GM18873 (cell line): ENCODE measurements around the gene ARMH1.

ENCODE experiments used
- ATAC-seq: cut with Tn5 transposase; IDR thresholded peaks from one replicate; pipeline ENCODE4 v1.9.1; 2021; ENCODE audit warnings: mild to moderate bottlenecking, moderate library complexity, moderate number of reproducible peaks; ENCODE audit not compliant: unreplicated experiment, low FRiP score

Gene ARMH1

DNA sequence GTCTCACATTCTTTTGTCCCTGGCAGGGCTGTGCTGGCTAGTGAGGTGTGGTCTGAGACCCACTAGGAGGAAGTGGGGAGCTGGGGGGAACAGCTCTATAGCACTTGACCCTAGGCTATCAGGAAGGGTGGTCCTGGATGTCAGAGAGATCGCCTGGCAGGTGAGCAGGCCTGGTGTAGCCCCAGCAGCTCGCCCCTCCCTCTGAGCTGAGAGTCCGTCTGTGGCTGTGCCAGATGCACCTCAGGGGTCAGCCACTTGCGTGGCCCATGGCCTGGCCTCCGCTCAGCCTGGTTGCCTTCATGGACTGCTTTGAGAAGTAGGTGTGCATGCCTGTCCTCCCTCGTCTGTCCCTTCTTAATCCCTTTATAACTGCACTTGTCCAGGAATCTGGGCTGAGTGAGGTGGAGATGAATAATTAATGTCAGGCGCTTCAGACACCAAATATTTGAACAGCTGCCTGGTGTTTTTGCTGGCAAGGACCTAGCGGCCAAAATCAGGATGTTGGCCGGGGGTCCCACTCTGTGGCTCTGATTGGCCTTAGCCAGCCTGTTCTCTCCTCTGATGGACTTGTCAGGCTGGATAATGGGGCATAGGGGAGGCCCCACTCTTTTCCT is 30.7 kb upstream of the ARMH1 start:
- no peak for ATAC-seq

DNA sequence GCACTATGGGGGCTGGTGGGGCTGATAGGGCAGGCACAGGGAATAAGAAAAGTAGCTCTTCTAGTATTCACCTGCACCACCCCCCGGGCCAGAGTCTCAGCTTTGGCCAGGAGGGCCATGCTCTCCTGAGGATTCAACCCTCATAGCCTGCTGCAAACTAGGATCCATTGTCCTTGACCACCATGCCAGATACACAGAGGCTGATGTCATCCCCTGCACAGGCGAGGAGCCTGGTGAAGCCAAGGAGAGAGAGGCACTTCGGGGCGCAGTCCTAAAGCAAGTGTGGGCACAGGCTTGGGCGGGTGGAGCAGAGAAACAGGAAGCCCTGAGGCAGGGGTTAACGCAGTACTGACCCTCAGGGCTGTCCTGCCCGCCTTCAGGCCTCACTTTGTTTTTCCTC is 29.7 kb upstream of the ARMH1 start:
- no peak for ATAC-seq

DNA sequence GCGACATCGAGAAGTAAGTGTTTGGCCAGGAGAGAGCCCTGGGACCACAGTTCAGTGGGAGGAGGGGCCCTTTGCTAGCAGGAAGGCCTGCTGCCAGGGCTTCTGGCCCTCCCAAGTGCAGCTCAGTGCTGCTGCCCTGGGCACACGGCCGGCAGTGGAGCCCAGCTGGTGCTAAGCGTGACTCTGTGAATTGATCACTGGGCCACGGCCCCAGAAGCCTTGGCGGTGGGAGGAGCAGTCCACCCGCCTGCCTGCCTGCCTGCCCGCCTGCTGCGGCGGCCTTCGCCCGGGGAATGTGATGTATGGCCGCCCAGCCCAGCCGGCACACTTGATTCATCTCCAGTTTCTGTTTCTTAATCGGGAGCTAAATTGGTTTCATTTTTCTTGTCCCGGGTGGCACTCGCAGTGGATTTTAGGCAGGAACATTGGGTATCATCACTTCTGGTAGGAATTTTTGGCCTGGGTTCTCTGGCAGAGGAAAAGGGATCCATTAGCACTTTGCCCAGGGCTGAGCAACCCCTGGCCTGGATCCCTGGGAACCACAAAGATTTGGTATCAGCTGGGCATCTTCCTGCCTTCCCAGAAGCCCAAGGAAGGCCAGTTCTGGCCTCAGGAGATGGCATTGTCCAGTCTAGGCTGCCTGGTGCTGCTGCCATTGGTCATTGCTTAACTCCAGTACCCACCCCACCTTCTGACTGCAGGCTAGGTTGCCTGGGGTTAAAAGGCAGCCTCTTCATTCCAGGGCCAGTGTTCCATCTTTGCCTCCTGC is 28.9 kb upstream of the ARMH1 start:
- ATAC-seq = no peak

DNA sequence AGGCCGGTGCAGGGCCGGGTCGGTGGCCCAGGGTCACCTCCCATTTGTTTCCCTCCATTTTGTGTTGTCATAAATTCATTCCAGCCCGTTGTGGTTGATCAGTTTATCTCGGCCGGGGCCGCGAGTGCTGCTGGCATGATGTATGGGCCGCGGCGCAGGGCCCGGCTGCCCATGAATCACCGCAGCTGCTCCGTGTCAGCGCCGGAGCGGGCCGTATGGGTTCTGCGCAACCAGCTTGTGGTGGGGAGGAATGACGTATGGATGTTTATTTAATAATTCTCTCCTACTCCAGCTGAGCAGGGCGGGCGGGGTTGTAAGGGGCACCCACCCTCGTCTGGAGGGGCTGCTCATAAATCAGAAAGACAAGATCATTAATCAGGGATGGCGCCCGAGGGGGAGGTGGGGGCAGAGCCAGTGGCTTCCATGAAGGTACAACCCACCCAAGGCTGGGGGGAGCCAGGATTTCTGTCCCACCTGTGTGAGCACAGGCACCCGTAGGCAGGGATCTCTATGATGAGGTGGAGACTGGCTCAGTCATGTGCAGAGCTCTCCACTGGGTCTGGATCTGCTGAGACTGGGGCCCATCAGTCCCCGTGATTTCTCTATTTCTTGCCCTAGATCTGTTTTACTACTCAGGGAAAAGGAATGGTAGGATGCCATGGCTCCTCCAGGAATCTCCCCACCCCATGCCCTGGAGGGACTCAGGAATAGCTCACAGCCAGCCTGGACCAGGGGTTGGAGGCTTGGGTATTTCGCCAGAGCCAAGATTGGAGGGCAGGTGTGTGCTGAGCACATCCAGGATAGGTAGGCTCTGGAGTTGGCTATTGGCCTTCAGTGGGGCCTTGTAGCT is 28.0 kb upstream of the ARMH1 start:
- ATAC-seq = no peak

DNA sequence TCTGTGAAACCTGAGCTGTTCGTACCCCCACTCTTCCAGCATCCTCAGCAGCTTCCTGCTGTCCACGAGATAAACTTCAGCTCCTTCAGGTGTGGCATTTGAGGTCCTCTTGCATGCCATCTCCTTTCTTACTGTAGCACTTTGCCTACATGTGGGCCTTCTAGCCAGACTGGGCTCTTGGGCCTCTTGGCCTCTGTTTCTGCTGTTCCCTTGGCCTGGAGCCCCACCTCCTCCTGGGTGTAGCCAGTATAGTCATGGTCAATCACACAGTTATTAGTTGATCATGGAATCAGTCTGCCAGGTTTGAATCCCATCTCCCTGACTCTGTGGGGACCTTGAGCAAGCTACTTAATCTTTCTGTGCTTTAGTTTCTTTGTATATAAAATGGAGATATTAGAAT is 26.6 kb upstream of the ARMH1 start:
- ATAC-seq = no peak

DNA sequence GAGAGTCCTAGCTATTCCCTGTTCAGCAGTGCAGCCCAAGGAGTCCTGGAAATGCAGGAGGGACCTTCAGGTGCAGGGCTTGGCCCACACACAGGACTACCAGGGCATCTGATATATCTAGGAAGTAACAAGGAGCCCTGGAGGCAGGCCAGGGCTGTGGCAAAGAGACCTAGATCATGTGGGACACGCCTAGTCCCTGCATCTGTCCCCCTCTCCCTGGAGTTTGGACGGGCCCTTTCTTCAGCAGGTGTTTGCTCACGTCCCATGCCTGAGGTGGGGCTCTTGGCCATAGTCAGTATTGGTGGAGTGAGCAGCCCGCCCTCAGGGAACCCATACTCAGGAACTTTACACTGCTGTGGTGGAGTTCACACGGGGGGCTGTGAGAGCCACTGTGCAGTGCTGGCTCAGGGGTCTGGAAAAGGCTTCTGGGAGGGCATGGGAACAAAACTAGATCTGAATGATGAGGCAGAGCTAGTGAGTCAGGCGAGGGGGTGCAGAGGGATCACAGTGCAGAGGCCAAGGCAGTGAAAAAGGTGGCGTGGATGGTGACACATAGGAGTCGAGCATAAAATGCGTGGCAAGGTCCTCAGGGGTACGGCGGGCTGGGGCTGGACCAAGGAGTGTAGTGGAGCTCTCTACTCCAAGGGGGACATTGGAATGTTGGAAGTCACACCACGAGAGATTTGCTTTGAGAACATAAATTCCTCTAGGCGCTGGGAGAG is 25.8 kb upstream of the ARMH1 start:
- no peak for ATAC-seq

DNA sequence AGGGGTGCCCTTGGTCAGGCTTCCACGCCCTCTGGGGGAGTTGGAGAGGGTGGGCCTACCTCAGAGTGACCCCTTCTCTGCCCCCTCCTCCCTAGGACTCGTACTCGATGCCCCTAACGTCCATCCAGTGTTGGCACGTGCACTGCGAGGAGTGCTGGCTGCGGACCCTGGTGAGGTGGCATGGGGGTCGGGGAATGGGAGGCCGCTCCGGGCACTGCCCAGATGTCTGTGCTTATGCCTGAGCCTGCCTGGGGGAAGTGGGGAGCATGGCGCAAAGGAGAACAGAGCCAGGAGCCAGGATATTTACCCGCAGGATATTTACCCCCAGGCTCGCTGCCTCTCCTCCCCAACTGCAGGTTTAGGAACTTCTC is 24.7 kb upstream of the ARMH1 start:
- ATAC-seq = no peak

DNA sequence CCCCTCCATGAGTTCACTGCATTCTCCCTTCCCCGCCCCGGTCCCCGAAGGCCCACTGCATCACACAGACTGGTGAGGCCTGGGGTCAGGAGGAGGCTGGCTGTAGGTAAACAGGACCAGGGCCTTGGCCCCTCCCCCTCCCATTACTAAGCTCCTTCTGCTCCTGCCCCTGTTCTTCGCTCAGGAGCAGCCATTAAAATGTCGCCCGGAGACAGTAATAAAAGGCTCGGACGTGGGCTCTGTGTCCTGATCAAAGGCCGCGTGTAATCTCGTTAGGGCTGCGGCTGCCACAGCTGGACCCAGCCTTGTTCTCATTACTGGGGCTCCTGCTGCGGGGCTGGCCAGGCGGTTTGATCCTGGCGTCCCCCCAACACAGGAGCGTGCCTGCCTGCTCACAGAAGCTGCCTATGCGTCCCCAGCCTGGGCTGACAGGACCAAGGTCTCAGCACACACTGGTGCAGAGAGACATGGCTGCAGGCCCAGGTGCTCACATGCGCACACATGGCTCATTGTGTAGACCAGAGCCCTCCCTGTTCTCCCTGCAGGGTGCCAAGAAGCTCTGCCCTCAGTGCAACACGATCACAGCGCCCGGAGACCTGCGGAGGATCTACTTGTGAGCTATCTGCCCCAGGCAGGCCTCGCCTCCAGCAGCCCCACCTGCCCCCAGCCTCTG is 24.2 kb upstream of the ARMH1 start:
- no peak for ATAC-seq

DNA sequence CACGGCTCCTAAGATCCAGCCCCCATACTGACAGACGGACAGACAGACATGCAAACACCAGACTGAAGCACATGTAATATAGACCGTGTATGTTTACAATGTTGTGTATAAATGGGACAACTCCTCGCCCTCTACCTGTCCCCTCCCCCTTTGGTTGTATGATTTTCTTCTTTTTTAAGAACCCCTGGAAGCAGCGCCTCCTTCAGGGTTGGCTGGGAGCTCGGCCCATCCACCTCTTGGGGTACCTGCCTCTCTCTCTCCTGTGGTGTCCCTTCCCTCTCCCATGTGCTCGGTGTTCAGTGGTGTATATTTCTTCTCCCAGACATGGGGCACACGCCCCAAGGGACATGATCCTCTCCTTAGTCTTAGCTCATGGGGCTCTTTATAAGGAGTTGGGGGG is 23.4 kb upstream of the ARMH1 start:
- no peak for ATAC-seq

DNA sequence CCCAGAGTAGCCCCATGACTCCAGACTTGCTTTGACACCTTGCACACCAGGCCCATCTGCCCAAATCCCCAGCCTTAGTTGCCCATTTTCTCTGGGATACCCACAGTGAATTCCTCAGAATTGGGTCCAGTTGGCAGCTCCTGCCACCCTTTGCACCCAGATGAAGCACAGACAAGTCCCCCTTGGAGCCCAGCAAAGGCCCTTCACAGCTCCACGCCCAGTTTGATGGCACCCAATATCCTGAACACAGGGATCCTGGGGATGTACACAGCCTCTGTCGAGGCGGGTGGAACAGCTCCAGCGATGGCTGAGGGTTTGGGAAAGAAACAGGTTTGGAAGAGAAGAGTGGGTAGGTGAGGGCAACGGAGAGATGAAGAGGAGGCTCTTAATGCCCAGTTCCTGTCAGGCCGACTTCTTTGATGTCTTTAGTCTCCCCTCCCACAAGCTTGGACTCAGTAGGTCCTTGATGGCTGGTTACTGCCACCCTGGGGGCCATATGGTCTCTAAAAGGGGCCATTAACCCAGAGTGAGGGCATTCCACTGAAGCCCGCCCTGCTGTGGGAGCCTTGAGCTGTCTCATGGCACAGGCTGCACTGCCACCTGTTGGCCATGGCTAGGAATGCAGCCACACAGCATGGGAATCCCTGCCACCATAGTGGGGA is 21.9 kb upstream of the ARMH1 start:
- ATAC-seq = no peak

DNA sequence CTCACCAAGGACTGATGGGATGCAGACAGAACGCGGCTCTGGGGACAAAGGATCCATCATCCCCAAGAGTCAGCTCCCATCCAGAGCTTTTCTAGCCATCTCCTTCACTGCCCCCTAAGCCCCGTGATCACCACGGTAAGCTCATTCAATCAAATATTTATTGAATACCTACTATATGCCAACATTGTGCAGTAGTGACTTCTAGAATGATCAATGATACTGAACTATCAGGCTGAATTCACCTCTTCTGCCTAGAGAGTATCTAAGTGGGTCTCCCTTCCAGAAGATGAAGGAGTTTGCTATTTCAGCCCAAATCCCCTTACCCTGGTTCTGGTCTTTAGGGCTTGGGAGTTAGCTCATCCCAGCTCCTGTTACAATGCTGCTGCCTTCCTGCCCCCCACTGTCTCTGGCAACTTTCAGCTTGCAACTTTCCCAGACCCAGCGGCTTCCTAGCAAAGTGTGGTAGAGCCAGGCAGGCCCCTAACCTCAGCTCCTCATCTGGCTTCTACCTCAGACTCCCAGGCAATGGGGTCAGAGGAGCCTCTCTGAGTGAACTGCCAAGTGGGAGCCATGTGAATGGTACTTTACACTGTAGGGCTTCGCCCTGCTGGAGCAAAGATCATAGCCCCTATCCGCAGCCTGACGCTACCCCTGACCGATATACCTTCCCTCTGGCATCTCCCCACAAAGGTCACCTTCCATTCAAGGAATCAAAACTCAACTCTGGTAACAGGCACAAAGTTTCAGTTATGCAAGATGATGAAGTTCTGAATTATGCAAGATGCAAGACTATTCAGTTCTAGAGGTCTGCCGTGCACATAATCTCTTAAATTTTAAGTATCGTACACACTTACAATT is 21.2 kb upstream of the ARMH1 start:
- no peak for ATAC-seq

DNA sequence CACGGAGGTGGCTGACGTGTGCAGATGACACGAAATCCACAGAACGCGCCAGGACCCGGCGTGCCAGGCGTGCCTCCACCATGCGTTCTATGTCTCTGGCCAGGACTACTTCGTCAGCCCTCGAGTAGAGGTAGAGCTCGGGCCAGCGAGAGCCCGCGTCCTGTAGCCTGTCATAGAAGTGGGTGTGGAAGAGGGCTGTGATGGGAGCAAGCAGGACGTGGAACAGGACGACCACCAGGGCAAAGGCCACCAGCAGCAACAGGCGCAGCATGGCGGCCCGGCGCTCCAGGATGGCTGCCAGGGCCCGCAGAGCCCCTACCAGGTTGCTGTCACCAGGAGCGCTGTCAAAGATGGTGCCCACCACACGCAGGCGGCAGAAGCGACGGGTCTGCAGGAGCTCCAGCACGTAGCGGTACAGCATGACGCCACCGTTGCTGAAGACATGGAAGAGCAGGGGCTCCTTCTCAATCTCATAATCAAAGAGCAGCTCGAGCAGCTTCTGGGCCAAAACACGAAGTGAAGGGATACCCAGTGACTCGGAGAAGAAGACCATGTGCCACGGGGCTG is 19.8 kb upstream of the ARMH1 start:
- no peak for ATAC-seq

DNA sequence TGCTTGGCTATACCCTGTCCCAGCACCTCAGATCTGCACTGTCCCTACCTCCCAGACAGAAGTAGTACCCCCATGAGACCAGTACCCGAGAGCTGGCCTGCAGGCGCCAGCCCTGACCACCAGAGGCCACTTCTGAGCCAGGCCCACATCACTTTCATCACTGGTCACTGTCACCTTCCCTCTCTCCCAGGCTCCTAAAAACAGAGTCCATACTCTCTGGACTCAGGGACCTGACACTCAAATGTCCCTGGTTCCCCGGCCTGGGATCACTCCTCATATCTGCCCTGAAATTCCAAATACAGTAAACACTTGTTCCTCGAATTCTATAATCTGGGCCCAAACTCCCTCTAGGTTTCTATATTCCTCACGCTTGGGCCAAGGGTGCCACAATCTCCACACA is 18.9 kb upstream of the ARMH1 start:
- ATAC-seq = no peak

DNA sequence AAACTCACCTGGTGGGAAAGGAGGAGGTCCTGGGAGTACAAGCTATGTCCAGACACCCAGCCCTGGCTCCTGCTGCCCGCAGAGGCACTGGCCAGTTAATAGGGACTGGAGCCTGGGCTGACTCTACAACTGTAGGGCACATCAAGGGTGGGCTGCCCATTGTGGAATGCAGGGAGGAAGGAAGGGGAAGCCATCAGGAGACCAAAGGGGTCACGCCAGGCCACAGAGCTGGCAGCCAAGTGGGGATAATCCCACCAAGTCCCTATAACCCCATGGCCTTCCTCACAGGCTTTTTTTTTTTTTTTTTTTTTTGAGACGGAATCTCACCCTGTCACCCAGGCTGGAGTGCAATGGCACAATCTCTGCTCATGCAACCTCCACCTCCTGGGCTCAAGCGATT is 14.9 kb upstream of the ARMH1 start:
- no peak for ATAC-seq

DNA sequence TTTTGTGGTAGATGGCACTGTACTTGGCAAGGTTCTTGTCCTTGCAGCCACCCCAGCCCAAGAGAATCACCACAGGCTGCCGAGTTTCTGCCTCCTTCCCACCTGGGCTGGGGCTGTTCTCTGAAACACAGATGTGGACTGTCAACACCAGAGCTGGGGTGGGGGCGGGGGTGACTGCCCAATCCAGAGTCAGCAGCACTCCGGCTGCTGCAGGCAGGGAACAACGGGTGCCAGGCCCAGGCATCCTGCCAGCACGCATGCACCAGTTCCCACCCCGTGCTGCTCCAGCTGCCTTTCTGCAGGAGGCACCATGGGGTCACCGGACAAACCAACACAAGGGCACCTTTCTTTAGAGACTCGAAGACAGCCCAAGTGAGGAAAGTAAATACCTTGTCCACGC is 14.3 kb upstream of the ARMH1 start:
- ATAC-seq = no peak

DNA sequence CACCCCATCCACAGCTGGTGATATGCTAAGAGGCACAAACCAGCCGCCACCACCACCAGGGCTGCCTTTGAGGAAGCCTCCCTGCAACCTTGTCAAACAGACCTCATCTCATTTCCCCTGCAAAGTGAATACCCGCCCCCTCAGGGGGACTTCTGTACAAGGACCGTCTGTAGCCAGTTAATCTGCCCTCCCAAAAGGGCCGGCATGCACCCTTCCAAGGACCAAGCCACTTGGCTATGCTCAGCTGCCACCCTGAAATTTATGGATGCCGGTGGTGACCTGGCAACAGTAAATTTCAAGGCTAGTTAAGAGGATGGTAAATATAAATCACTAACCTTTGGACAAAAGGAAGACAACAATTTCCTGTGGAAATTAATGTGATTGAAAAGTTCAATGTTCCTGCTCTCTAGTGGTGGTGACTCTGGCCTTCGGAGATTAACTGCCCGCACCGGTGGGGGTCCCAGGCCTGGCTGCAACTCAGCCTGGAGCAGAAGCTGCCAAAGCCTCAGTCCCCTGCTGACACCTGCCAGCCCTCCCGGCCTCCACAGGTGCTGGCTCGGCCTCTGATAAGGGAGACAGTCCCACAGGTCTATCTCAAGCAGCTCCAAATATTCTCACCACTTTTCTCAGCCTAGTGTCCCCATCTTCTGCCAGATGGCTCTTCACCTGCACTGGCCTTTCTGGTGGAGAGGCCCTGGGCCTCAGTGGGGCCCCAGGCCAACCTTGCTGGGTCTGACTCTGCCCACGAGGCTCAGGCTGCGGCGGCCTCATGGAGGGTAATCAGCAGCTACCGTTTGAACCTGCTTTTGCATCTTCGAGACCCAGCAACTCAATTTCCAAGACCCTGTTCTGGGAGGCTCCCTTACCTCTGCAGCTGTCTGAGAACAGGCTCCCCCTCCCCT is 12.5 kb upstream of the ARMH1 start:
- no peak for ATAC-seq

DNA sequence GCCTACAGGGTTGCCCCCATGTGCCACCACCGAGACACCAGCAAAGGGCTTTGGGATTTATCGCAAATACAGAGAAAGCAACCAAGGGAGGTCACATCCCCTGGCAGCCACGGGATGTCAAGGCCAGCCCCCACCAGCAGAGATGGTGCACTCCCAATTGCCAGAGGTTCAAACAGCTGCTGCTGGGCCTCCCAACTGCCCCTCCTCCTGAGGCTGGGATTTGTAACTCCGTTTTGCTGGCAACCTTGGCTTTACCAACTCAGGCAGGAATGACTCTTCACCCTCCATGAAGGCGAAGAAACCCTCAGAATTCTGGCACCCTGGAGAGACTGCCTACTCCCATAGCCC is 11.9 kb upstream of the ARMH1 start:
- ATAC-seq = no peak

DNA sequence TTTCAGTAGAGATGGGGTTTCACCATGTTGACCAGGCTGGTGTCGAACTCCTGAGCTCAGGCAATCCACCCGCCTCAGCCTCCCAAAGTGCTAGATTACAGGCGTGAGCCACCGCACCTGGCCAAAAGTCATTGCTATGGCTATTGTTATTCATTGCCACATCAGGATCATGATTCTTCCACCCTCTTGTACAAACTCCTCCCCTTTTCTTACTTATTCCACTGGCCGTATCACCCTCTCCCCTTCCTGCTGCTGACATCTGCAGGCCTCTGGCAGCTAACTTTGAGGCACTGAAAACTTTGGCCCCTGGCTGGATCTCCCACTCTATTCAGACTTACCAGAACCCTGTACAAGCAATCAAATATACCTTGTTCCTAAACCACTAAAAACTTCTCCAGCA is 11.1 kb upstream of the ARMH1 start:
- no peak for ATAC-seq
